Astrocyte of the cerebellum (primary cell): Measurements from ENCODE around the gene CFAP299.

Experiments
- DNase-seq: peaks from one replicate; pipeline ENCODE4 v3.0.0-alpha.2; 2011; ENCODE audit warnings: low read depth
- H3K4me3 ChIP-seq: 2 replicates; pipeline ENCODE4 v1.5.1; 2011; ENCODE audit warnings: mild to moderate bottlenecking, low read depth, low read length, moderate library complexity
- in situ Hi-C: cut with HindIII; loops from 2 replicates; pipeline ENCODE4 v1.10.0; 2017; ENCODE audit warnings: low sequenced_read_pairs
- TF ChIP-seq, protein P1 (sequence below): IDR thresholded peaks from 2 replicates; pipeline ENCODE4 v1.5.1; 2012; ENCODE audit warnings: low read length, low read depth, moderate library complexity, mild to moderate bottlenecking; ENCODE audit errors: missing control alignments

The CFAP299 gene

DNA sequence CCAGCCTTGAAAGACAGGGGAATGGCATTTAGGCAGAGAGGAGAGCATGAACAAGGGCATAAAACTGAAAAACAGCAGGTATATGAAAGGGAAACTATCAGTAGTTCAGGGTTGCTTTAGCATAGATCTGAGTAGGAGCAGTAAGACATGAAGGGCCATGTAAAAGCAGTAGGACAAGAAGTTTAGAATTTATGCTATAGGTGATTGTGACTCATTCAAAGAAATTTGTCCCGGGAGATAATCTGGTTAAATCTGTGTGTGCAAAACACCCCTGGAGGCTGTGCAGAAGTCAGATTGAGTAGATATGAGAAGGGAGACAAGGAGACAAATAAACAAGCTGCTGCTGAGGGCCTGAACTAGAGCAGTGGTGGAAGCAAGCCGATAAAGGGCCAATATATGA is 585.9 kb downstream of the CFAP299 start:
- no peak for DNase-seq
- no peak overlapping the region for H3K4me3 ChIP-seq
- TF ChIP-seq, protein P1, sequence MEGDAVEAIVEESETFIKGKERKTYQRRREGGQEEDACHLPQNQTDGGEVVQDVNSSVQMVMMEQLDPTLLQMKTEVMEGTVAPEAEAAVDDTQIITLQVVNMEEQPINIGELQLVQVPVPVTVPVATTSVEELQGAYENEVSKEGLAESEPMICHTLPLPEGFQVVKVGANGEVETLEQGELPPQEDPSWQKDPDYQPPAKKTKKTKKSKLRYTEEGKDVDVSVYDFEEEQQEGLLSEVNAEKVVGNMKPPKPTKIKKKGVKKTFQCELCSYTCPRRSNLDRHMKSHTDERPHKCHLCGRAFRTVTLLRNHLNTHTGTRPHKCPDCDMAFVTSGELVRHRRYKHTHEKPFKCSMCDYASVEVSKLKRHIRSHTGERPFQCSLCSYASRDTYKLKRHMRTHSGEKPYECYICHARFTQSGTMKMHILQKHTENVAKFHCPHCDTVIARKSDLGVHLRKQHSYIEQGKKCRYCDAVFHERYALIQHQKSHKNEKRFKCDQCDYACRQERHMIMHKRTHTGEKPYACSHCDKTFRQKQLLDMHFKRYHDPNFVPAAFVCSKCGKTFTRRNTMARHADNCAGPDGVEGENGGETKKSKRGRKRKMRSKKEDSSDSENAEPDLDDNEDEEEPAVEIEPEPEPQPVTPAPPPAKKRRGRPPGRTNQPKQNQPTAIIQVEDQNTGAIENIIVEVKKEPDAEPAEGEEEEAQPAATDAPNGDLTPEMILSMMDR, result no peak
- in situ Hi-C loops, result no loop called here

DNA sequence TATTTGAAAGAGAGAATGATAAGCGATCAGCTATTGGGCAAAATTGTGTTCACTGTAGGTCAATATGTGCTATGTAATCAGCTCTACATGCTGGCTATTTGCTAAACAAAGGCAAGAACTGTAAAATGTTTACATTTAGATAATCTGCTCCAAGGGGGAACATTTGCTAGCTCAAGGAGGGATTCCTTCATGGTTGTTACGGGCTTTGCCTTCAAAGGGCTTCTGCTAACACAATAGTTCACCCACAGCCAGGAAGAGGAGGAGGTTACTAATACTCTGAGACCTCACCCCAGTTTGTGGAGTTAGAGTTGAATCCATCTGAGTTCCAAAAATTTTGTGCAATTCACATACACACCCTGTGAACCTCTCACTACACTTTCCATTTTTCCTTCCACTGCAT is 587.4 kb downstream of the CFAP299 start:
- in situ Hi-C loops, result no loop called here
- TF ChIP-seq, protein P1, result no peak
- DNase-seq, result no peak
- H3K4me3 ChIP-seq, result no peak overlapping the region

DNA sequence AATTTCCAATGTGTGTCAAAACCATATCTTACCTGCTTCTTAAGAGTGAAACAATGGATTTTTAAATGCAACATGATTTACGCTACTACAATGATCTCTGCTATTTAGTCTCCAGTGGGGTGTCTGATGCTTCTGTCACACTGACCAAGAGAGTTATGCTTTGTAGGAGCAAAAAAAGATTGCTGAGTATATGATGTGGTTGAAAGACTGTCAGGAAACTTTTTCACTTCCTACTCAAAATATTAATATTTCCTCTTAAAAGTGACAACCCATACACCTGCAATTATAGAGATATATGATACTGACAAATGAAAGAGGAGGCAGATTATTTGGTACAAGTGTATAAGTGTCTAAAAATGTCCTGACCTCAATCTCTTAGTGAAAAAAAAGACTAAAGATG is 589.8 kb downstream of the CFAP299 start:
- DNase-seq, result no peak
- TF ChIP-seq, protein P1, result no peak
- no peak overlapping the region for H3K4me3 ChIP-seq
- in situ Hi-C loops, result no loop called here

DNA sequence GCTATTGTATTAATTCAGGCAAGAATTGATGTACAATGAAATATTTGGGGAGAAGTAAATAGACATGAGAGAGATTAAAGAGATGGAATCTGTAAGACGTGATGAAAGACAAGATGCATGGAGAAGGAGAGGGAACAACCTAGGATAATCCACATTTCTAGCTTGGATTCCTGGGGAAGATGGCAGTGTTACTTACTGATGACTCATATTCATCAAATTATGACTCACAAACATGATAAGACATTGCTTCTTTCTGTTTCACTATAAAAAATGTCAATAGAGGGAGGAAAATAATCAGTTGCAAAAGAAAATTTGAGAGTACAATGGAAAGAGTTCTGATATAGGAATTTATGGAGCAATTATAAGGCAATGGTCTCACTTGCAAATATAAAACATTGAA is 590.9 kb downstream of the CFAP299 start:
- TF ChIP-seq, protein P1, result no peak
- H3K4me3 ChIP-seq, result no peak overlapping the region
- DNase-seq, result no peak
- in situ Hi-C loops, result no loop called here

DNA sequence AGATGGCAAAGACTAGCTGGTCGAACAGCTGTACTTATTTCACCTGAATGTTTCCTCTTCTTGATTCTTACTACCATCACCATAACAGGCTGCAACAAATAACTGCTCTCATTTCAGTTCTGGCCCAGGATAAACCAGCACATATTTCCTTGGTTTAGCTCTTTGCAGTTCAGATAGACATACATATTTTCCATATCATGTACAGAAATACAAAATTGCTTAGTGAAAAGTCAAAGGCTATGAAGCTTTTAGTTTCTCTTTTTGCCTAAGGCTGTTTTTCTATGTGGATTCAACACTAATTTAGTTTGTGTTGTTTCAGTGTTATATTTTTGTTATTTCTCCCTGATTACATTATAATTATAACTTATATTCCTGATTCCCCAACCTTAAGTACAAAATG is 591.4 kb downstream of the CFAP299 start:
- in situ Hi-C loops, result no loop called here
- H3K4me3 ChIP-seq, result no peak overlapping the region
- TF ChIP-seq, protein P1, result no peak
- no peak for DNase-seq

DNA sequence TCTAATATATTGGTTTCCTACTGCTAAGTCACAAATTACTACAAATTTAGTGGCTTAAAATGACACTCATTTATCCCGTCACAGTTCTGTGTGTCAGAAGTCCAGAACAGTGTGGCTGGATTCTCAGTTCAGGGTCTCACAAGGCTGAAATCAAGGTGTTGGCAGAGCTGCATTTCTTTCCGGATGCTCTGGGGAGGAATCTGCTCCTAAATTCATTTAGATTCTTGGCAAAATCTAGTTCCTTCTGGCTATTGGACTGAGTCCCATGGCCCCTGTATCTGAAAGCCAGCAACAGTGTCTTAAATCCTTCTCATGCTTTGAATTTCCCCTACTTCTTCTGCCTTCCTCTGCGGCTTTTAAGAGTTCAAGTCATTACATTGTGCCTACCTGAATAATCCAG is 591.9 kb downstream of the CFAP299 start:
- H3K4me3 ChIP-seq, result no peak overlapping the region
- in situ Hi-C loops, result no loop called here
- TF ChIP-seq, protein P1, result no peak
- no peak for DNase-seq

DNA sequence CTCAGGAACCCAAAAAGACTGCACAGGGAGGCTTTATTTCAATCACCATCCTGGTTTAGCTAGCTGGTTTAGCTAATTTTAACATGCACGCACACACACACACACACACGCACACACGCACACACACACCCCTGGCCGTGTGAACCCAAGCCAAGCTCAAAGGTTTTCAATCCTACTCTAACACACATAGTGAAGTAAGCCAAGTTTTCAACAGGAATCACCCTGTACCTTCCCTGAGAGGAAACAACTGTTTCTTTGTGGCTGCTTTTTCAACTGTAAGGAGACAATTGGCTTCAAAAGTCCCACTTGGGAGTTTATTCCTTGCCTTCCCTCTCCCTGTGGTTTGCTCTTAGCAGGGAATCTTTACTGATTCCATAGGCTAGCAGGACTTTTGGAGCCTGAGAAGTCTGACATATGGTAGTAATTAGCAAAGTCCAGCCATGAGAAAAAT is 596.1 kb downstream of the CFAP299 start:
- TF ChIP-seq, protein P1, result no peak
- DNase-seq, result peak; percentile 79
- H3K4me3 ChIP-seq, result no peak overlapping the region

More for the DNA sequence above, 596.1 kb downstream of the CFAP299 start:
- in situ Hi-C loops, result no loop called here
